A673 (cell line): ENCODE data around the gene ZNF839.

ENCODE experiments used
- CTCF ChIP-seq: fragments of 300-800, 200-600 bp; sonication (generic); conservative IDR thresholded peaks from 2 replicates; pipeline ENCODE4 v1.5.1; 2017; ENCODE audit warnings: low read depth, mild to moderate bottlenecking, antibody characterized with exemption, low read length, moderate library complexity, mixed read lengths
- EZH2 ChIP-seq: fragments of 200-600 bp; sonication (generic); IDR thresholded peaks from 2 replicates; pipeline ENCODE4 v1.6.1; 2017; ENCODE audit warnings: borderline replicate concordance, low read depth, mild to moderate bottlenecking, mixed read lengths, antibody characterized with exemption, low read length; ENCODE audit not compliant: poor library complexity, severe bottlenecking

GRCh38 chr14:102333795-102334705 lies 14.5 kb downstream of the ZNF839 start:
- no peak for TF ChIP-seq CTCF
- no peak for TF ChIP-seq EZH2
